H9 (cell line): Measurements from ENCODE around the gene PEX7. TPM values are rescaled to one million over a fixed set of nuclear protein-coding genes. Genes with fewer than 3 reads are reported as not detected.

Experiments used
- DNase-seq: peaks from one replicate; pipeline ENCODE4 v3.0.0-alpha.2; 2017
- H2AFZ ChIP-seq: one replicate; pipeline ENCODE4 v1.6.1; 2013; ENCODE audit warnings: mild to moderate bottlenecking, low read length, control low read depth, moderate library complexity
- H2AK5ac ChIP-seq: 2 replicates; pipeline ENCODE4 v1.6.1; 2013; ENCODE audit warnings: low read length, control low read depth, mixed read lengths; ENCODE audit not compliant: insufficient read length
- H2BK120ac ChIP-seq: one replicate; pipeline ENCODE4 v1.6.1; 2013; ENCODE audit warnings: low read depth, mild to moderate bottlenecking, low read length, control low read depth, inconsistent platforms; ENCODE audit not compliant: poor library complexity, severe bottlenecking
- H2BK12ac ChIP-seq: 2 replicates; pipeline ENCODE4 v1.6.1; 2013; ENCODE audit warnings: low read length, control low read depth, mixed read lengths, low read depth; ENCODE audit not compliant: insufficient read length
- H2BK15ac ChIP-seq: 2 replicates; pipeline ENCODE4 v1.6.1; 2013; ENCODE audit warnings: low read depth, low read length, control low read depth
- H2BK20ac ChIP-seq: one replicate; pipeline ENCODE4 v1.6.1; 2013; ENCODE audit warnings: low read depth, mild to moderate bottlenecking, low read length, control low read depth, inconsistent platforms; ENCODE audit not compliant: poor library complexity, severe bottlenecking
- H2BK5ac ChIP-seq: 2 replicates; pipeline ENCODE4 v1.6.1; 2013; ENCODE audit warnings: low read length, control low read depth, mixed read lengths; ENCODE audit not compliant: insufficient read length
- H3K14ac ChIP-seq: 2 replicates; pipeline ENCODE4 v1.6.1; 2013; ENCODE audit warnings: low read length, control low read depth; ENCODE audit not compliant: insufficient read depth
- H3K18ac ChIP-seq: 2 replicates; pipeline ENCODE4 v1.6.1; 2013; ENCODE audit warnings: low read depth, mild to moderate bottlenecking, mixed read lengths, low read length, control low read depth; ENCODE audit not compliant: insufficient read length
- H3K23ac ChIP-seq: 2 replicates; pipeline ENCODE4 v1.6.1; 2013; ENCODE audit warnings: low read length, control low read depth, mixed read lengths, low read depth; ENCODE audit not compliant: insufficient read length
- H3K23me2 ChIP-seq: 2 replicates; pipeline ENCODE4 v1.6.1; 2013; ENCODE audit warnings: low read depth, mild to moderate bottlenecking, mixed read lengths, low read length, control low read depth; ENCODE audit not compliant: insufficient read length, poor library complexity, severe bottlenecking
- H3K27ac ChIP-seq: 2 replicates; pipeline ENCODE4 v1.5.1; 2013; ENCODE audit warnings: low read length, control low read depth, mixed read lengths, low read depth; ENCODE audit not compliant: insufficient read length
- H3K27me3 ChIP-seq: 2 replicates; pipeline ENCODE4 v1.6.1; 2013; ENCODE audit warnings: low read length, control low read depth, inconsistent platforms; ENCODE audit not compliant: insufficient read depth
- H3K4ac ChIP-seq: 2 replicates; pipeline ENCODE4 v1.6.1; 2013; ENCODE audit warnings: low read depth, mild to moderate bottlenecking, control low read depth, inconsistent platforms, low read length, moderate library complexity
- H3K4me1 ChIP-seq: 2 replicates; pipeline ENCODE4 v1.6.1; 2013; ENCODE audit warnings: low read length, control low read depth, inconsistent platforms; ENCODE audit not compliant: insufficient read depth
- H3K4me2 ChIP-seq: 2 replicates; pipeline ENCODE4 v1.6.1; 2013; ENCODE audit warnings: low read length, control low read depth, mixed read lengths; ENCODE audit not compliant: insufficient read length, insufficient read depth
- H3K56ac ChIP-seq: 2 replicates; pipeline ENCODE4 v1.6.1; 2013; ENCODE audit warnings: low read depth, mild to moderate bottlenecking, mixed read lengths, low read length, control low read depth; ENCODE audit not compliant: insufficient read length
- H3K79me1 ChIP-seq: 2 replicates; pipeline ENCODE4 v1.6.1; 2013; ENCODE audit warnings: low read depth, mild to moderate bottlenecking, moderate library complexity, low read length, control low read depth, inconsistent platforms; ENCODE audit not compliant: insufficient read depth, poor library complexity, severe bottlenecking
- H3K79me2 ChIP-seq: 2 replicates; pipeline ENCODE4 v1.6.1; 2013; ENCODE audit warnings: low read length, control low read depth, inconsistent platforms; ENCODE audit not compliant: insufficient read depth
- H3K9ac ChIP-seq: 2 replicates; pipeline ENCODE4 v1.6.1; 2013; ENCODE audit warnings: low read length, control low read depth, mixed read lengths; ENCODE audit not compliant: insufficient read length; ENCODE audit errors: extremely low read depth
- H3K9me3 ChIP-seq: one replicate; pipeline ENCODE4 v1.6.1; 2013; ENCODE audit warnings: low read depth, low read length, inconsistent platforms; ENCODE audit not compliant: control insufficient read depth
- H3T11ph ChIP-seq: one replicate; pipeline ENCODE4 v1.6.1; 2013; ENCODE audit warnings: mild to moderate bottlenecking, low read length, control low read depth, inconsistent platforms
- H4K20me1 ChIP-seq: one replicate; pipeline ENCODE4 v1.6.1; 2013; ENCODE audit not compliant: control insufficient read depth, insufficient read length, insufficient read depth
- H4K5ac ChIP-seq: 2 replicates; pipeline ENCODE4 v1.6.1; 2013; ENCODE audit warnings: low read depth, mild to moderate bottlenecking, mixed read lengths, low read length, control low read depth; ENCODE audit not compliant: insufficient read length
- H4K8ac ChIP-seq: replicated peaks from 2 replicates; pipeline ENCODE4 v1.6.1; 2013; ENCODE audit warnings: low read length, control low read depth, mixed read lengths, low read depth; ENCODE audit not compliant: insufficient read length
- H4K91ac ChIP-seq: 2 replicates; pipeline ENCODE4 v1.6.1; 2013; ENCODE audit warnings: low read depth, mild to moderate bottlenecking, moderate library complexity, mixed read lengths, low read length, control low read depth; ENCODE audit not compliant: insufficient read length
- H3K27ac Mint-ChIP-seq, 3 experiments: 2 replicates in 2 of 3; 3 replicates in 1 of 3; pipeline ENCODE4 v1.8.0; 2020 to 2021; ENCODE audit warnings: mixed read lengths in 3 of 3, mild to moderate bottlenecking in 1 of 3, moderate library complexity in 1 of 3
- H3K27me3 Mint-ChIP-seq: 2 replicates; pipeline ENCODE4 v1.8.0; 2021; ENCODE audit warnings: low read depth, mild to moderate bottlenecking, moderate library complexity, mixed read lengths
- H3K36me3 Mint-ChIP-seq, 3 experiments: 2 replicates in 2 of 3; 3 replicates in 1 of 3; pipeline ENCODE4 v1.8.0; 2020 to 2021; ENCODE audit warnings: low read depth in 3 of 3, mixed read lengths in 3 of 3; ENCODE audit not compliant: insufficient read depth in 1 of 3
- H3K4me1 Mint-ChIP-seq, 2 experiments: 2 replicates each; pipeline ENCODE4 v1.8.0; 2020; ENCODE audit warnings: mixed read lengths in 2 of 2
- H3K4me3 Mint-ChIP-seq, 2 experiments: 2 replicates in 1 of 2; 3 replicates in 1 of 2; pipeline ENCODE4 v1.8.0; 2020 to 2021; ENCODE audit warnings: mild to moderate bottlenecking in 2 of 2, mixed read lengths in 2 of 2, moderate library complexity in 1 of 2
- H3K9me3 Mint-ChIP-seq, 2 experiments: 2 replicates in 1 of 2; 3 replicates in 1 of 2; pipeline ENCODE4 v1.8.0; 2020; ENCODE audit warnings: mild to moderate bottlenecking in 2 of 2, mixed read lengths in 2 of 2, moderate library complexity in 1 of 2
- CTCF ChIP-seq: fragments of 200-600 bp; sonication (generic); conservative IDR thresholded peaks from 3 replicates; pipeline ENCODE4 v1.8.0; 2021; ENCODE audit warnings: antibody characterized with exemption, mild to moderate bottlenecking
- WGBS: extraction: QIAGEN DNeasy Blood & Tissue Kit; methylation state at CpG from one replicate; pipeline ENCODE4 v1.1.7; 2013; ENCODE audit warnings: missing lambda C conversion rate, low lambda C conversion rate, mixed read lengths; ENCODE audit not compliant: insufficient read length; ENCODE audit errors: extremely low coverage; 5-methylcytosine and 5-hydroxymethylcytosine counted together
- total RNA-seq: library from RNA; stranded (reverse); gene quantifications from 2 replicates; pipeline ENCODE4 v1.2.1, GENCODE V29; 2021

Gene PEX7
- total RNA-seq, 1 experiment from 2014 or later, result 8.4 TPM

- no peak overlapping the region for H3K23ac ChIP-seq
- Mint-ChIP-seq H3K4me3 (peak overlapping the region; percentile 75 to 82), H3K36me3 (peaks cover 0 to 2% (median 0%) of the 10 kb centered on the region in 3 experiments; a peak in 1 of 7 replicates), H3K4me1 (peaks cover 12% of the 10 kb centered on the region in 2 experiments), H3K27ac (no peak overlapping the region), H3K27me3 (peaks cover 63% of the 10 kb centered on the region), H3K9me3 (no peaks in the 10 kb centered on the region)
- H3K14ac ChIP-seq, result no peak overlapping the region
- no peaks in the 10 kb centered on the region for H3K79me2 ChIP-seq
- DNase-seq, result peak; percentile 44
- no peaks in the 10 kb centered on the region for H3K79me1 ChIP-seq
- no peak overlapping the region for H2BK12ac ChIP-seq
- TF ChIP-seq CTCF, result no peak
- H2BK15ac ChIP-seq, result no peak overlapping the region
- no peaks in the 10 kb centered on the region for H3K9me3 ChIP-seq
- peak overlapping the region; percentile 62 for H3K4me2 ChIP-seq
- H2BK120ac ChIP-seq, result no peak overlapping the region
- no peak overlapping the region for H3K9ac ChIP-seq
- no CpG with 5 or more reads among the region's 62 CpGs for WGBS
- no peak overlapping the region for H3T11ph ChIP-seq
- H2AK5ac ChIP-seq, result no peak overlapping the region
- no peak overlapping the region for H2BK5ac ChIP-seq
- no peak overlapping the region for H3K27ac ChIP-seq
- no peak overlapping the region for H4K91ac ChIP-seq
- H3K27me3 ChIP-seq, result peaks cover 9% of the 10 kb centered on the region; the same call in 1 of the 2 replicates
- H3K4me1 ChIP-seq, result no peaks in the 10 kb centered on the region
- no peaks in the 10 kb centered on the region for H4K20me1 ChIP-seq
- H3K4ac ChIP-seq, result no peak overlapping the region
- H4K5ac ChIP-seq, result no peak overlapping the region
- no peak overlapping the region for H2BK20ac ChIP-seq
- peaks cover 5% of the 10 kb centered on the region for H3K23me2 ChIP-seq
- H4K8ac ChIP-seq, result no peak overlapping the region
- H3K18ac ChIP-seq, result no peak overlapping the region
- H3K56ac ChIP-seq, result no peak overlapping the region
- H2AFZ ChIP-seq, result no peak overlapping the region
Measured at GRCh38 chr6:136791296-136792094, 30.9 kb upstream of the PEX7 start.
